AG04450 (cell line): Measurements from ENCODE around the gene IQCK. TPM values are rescaled to one million over a fixed set of nuclear protein-coding genes. Genes with fewer than 3 reads are reported as not detected.

Experiments used
- CTCF ChIA-PET: fragments of 300-600, 350-600 bp; formaldehyde crosslinking; extraction: SDS; loops from one replicate; lab custom pipeline; 2022; ENCODE audit warnings: antibody characterized with exemption, inconsistent platforms; lab: Charles Lee
- POLR2A ChIA-PET: fragments of 350-600 bp; formaldehyde crosslinking; extraction: SDS; loops from one replicate; lab custom pipeline; 2021; ENCODE audit warnings: antibody characterized with exemption, inconsistent platforms; lab: Yijun Ruan, JAX
- DNase-seq: peaks from one replicate; pipeline ENCODE4 v3.0.0-alpha.2; 2011; ENCODE audit warnings: low read depth, low spot score
- H3K27ac ChIP-seq: one replicate; pipeline ENCODE4 v1.5.1; 2012; ENCODE audit warnings: low read depth, low read length, control low read depth
- H3K27me3 ChIP-seq: one replicate; pipeline ENCODE4 v1.6.0; 2012; ENCODE audit warnings: low read length; ENCODE audit not compliant: control insufficient read depth, insufficient read depth
- H3K4me3 ChIP-seq: 2 replicates; pipeline ENCODE4 v1.5.1; 2011; ENCODE audit warnings: mild to moderate bottlenecking, low read depth, low read length, control low read depth
- H3K9me3 ChIP-seq: 2 replicates; pipeline ENCODE4 v1.5.1; 2012; ENCODE audit warnings: low read length; ENCODE audit not compliant: control insufficient read depth, insufficient read depth
- polyA plus RNA-seq: library from polyadenylated mRNA; depleted of rRNA; stranded (reverse); fragments of >200 nt; gene quantifications from 2 replicates; pipeline ENCODE4 v1.2.3, GENCODE V29; 2011
- TF ChIP-seq, protein P1 (sequence below): IDR thresholded peaks from 2 replicates; pipeline ENCODE4 v1.5.1; 2011; ENCODE audit warnings: low read depth, low read length, control low read depth, inconsistent platforms

The IQCK gene
- polyA plus RNA-seq, 1 experiment: 18.0 TPM

- H3K27me3 ChIP-seq: no peaks in the 10 kb centered on the region
- peak; percentile 52 for DNase-seq
- peak overlapping the region; percentile 89 for H3K27ac ChIP-seq
- peaks cover 8% of the 10 kb centered on the region; the same call in 1 of the 2 replicates for H3K9me3 ChIP-seq
- H3K4me3 ChIP-seq: no peak overlapping the region
- ChIA-PET CTCF (interaction anchor here (0.7 to 1.9 kb wide), 4 partner anchors 8 to 182 kb away, joined by 4 to 5 read pairs (median 4); no protein-coding TSS in a partner anchor), POLR2A (interaction anchor here (0.7 kb wide), 1 partner anchor 122 kb away, joined by 3 read pairs; no protein-coding TSS in a partner anchor)
- TF ChIP-seq, protein P1, sequence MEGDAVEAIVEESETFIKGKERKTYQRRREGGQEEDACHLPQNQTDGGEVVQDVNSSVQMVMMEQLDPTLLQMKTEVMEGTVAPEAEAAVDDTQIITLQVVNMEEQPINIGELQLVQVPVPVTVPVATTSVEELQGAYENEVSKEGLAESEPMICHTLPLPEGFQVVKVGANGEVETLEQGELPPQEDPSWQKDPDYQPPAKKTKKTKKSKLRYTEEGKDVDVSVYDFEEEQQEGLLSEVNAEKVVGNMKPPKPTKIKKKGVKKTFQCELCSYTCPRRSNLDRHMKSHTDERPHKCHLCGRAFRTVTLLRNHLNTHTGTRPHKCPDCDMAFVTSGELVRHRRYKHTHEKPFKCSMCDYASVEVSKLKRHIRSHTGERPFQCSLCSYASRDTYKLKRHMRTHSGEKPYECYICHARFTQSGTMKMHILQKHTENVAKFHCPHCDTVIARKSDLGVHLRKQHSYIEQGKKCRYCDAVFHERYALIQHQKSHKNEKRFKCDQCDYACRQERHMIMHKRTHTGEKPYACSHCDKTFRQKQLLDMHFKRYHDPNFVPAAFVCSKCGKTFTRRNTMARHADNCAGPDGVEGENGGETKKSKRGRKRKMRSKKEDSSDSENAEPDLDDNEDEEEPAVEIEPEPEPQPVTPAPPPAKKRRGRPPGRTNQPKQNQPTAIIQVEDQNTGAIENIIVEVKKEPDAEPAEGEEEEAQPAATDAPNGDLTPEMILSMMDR: no peak
Measured at GRCh38 chr16:19704321-19705145, 13.5 kb upstream of the IQCK start.

- Histone ChIP-seq H3K27me3 (no peaks in the 10 kb centered on the region), H3K9me3 (peaks cover 8% of the 10 kb centered on the region; the same call in 1 of the 2 replicates), H3K4me3 (no peak overlapping the region), H3K27ac (peak overlapping the region; percentile 89)
- TF ChIP-seq, protein P1: no peak
- CTCF ChIA-PET: interaction anchor here (1.4 to 1.9 kb wide), 3 partner anchors 9 to 182 kb away, joined by 4 to 5 read pairs (median 4); no protein-coding TSS in a partner anchor
- DNase-seq: no peak
- POLR2A ChIA-PET: no interaction called here
Measured at GRCh38 chr16:19705146-19705501, 12.9 kb upstream of the IQCK start.

DNA sequence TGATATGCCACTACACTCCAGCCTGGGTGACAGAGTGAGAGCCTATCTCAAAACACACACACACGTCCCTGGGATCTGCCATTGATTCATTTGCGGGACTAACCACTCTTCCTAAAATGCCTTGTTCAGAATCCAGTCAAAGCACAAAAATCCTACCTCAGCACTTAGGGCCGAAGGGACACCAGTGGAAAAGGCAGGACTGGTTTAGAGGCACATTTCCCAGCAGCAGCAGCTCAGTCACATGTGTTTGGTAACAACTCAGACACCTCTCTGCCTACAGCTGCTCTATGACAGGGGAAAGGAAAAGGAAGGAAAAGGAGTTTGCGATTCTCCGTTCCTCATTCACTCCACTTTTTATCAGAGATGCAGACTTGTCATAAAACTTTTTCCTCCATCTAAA lies 12.2 kb upstream of the IQCK start:
- ChIA-PET POLR2A (no interaction called here), CTCF (interaction anchor here (1.4 to 1.9 kb wide), 3 partner anchors 10 to 181 kb away, joined by 4 to 5 read pairs (median 4); no protein-coding TSS in a partner anchor)
- no peak for DNase-seq
- H3K27me3 ChIP-seq: no peaks in the 10 kb centered on the region
- no peak overlapping the region for H3K4me3 ChIP-seq
- H3K9me3 ChIP-seq: peaks cover 8% of the 10 kb centered on the region; the same call in 1 of the 2 replicates
- TF ChIP-seq, protein P1: no peak
- no peak overlapping the region for H3K27ac ChIP-seq

DNA sequence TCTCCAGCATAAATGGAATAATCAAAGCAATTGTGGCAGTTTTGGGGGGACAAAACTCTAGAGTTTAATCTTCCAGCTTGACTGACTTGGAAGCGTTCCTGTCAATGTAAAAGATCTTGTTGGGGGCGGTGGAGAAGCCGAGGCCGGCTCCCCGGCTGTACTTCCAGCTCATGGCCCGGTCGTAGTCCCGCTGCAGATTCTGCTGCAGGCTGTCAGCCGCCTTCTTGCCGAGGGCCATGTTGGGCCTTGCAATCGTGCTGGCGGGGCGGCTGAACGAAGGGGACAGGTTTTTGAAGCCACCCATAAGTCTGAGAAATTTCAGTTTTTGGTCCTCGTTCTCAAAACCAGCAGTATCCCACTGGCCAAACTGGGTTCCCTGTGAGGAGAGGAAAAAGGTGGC lies 11.2 kb upstream of the IQCK start:
- TF ChIP-seq, protein P1: no peak
- Histone ChIP-seq H3K27me3 (no peaks in the 10 kb centered on the region), H3K9me3 (peaks cover 8% of the 10 kb centered on the region; the same call in 1 of the 2 replicates), H3K27ac (no peak overlapping the region), H3K4me3 (no peak overlapping the region)
- DNase-seq: no peak
- CTCF ChIA-PET: interaction anchor here (1.6 kb wide), 1 partner anchor 178 kb away, joined by 4 read pairs; the partner anchor contains the start of gene GPRC5B
- POLR2A ChIA-PET: no interaction called here
